UCSD-AML1 (cell line): ENCODE results near the gene MYO15B.

Experiments
- DNase-seq: peaks from one replicate; lab custom pipeline; 2025; ENCODE audit not compliant: unreplicated experiment; lab: John Stamatoyannopoulos, UW

The MYO15B gene

DNA sequence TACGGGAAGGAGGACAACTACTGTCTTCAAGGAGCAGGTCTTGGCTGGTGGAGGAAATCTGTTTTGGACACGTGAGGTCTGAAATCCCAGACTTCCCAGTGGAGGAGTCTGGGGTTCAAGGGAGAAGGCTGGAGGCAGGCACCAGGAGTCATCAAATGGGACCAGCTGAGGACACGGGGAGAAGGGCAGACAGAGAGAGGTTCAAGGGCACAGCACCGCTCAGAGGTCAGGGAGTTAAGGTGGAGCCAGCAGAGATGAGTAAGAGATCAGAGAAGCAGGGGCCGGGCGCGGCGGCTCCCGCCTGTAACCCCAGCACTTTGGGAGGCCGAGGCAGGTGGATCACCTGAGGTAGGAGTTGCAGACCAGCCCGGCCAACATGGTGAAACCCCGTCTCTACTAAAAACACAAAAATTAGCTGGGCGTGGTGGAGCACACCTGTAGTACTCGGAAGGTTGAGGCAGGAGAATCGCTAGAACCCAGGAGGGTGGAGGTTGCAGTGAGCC, 35.2 kb downstream of the MYO15B start:
- DNase-seq, result no peak

DNA sequence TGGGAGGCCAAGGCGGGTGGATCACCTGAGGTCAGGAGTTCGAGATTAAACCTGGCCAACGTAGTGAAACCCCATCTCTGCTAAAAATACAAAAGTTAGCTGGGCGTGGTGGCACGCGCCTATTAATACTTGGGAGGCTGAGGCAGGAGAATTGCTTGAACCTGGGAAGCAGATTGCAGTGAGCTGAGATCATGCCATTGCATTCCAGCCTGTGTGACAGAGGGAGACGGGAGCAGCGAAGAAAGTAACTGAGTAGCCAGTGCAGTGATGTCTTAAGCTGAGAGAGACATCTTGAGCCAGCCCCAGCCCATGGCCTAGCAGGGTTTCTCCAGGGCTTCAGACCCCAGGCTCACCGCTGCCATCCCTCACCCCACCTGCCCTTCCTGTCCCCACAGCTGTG, 35.8 kb downstream of the MYO15B start:
- DNase-seq, result no peak

DNA sequence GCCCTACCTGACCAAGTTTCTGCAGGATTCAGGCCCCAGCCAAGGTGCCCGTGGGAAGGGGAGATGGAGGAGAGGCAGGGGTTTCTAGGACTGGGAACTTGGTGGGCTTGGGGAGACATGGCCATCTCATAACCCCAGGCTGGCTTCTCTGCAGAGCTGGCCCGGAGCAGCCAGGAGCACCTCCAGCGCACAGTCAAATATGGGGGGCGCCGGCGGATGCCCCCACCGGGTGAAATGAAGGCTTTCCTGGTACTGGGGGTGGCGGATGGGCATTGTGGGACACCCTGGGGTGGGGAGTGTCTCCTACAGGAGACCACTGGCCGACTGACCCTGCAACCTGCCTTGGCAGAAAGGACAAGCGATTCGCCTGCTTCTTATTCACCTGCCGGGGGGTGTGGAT, 36.4 kb downstream of the MYO15B start:
- DNase-seq, result no peak

- DNase-seq, result no peak
Measured at GRCh38 chr17:75624714-75625345, 37.2 kb downstream of the MYO15B start.

GRCh38 chr17:75625813-75626486, 38.4 kb downstream of the MYO15B start:
- DNase-seq, result peak; percentile 25

DNA sequence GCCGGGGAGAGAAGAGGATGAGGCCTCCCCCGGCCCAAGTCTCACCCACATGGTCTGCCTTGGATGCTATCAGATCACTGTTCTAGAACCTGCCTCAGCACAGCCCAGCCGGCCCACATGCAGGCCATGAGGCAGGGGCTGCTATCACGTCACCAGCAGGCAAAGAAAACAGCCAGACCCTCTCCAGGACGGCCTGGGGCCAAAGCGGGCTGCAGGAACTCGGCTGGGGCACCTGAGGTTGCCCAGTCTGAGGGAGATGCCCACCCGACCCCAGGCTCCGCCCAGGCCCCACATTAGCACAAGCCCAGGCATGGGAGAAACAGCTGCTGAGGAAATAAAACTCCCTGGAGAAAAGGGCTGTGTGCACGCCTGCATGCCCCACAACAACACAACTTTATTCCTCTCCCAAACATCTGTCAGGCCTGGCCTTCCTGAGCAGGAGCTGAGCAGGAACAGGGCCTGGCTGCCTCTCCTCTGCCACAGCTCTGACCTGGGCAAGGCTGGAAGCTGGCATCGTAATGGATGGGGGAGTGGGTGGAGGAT, 39.0 kb downstream of the MYO15B start:
- DNase-seq, result no peak

GRCh38 chr17:75627094-75627493, 39.5 kb downstream of the MYO15B start:
- no peak for DNase-seq

DNA sequence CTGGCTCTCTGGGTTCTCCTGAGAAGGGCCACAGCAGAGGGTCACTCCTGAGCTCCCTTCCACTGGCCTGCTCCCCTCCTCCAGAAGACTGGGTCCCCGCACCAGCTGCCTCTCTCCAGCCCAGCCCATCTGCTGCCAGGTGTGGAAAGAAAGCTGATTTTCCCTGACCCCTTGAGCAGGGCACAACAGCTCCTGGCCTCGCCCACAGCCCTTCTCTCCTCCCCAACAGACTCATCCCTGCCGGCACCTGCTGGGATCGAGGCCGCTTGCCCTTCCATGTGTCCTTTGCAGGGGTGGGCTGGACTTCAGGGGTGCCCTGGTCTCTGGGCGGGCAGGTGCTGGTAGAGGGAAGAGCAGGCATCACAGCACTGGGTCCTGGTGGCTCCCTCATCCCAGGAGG, 40.8 kb downstream of the MYO15B start:
- DNase-seq, result no peak

DNA sequence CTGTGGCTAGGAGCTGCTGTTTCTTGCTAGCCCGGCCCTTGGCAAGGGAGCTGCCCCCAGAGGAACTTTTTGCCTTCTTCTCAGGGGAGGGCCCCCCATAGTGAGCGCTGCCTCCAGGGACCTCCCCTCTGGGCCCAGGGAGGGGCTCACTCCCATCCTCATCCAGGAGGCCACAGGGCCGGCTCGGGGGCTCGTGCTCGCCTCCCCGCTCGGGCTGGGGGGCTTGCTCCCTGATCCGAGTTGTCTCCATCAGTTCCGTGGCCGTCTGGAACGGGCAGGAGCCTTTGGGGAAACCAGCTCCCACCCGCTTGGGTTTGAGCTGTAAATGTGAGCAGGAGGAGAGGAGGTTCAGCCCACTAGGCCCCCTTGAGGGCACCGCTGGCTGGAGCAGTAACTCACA, 41.6 kb downstream of the MYO15B start:
- DNase-seq, result no peak

GRCh38 chr17:75630071-75630917, 42.7 kb downstream of the MYO15B start:
- DNase-seq, result no peak

GRCh38 chr17:75631353-75631752, 43.8 kb downstream of the MYO15B start:
- no peak for DNase-seq

DNA sequence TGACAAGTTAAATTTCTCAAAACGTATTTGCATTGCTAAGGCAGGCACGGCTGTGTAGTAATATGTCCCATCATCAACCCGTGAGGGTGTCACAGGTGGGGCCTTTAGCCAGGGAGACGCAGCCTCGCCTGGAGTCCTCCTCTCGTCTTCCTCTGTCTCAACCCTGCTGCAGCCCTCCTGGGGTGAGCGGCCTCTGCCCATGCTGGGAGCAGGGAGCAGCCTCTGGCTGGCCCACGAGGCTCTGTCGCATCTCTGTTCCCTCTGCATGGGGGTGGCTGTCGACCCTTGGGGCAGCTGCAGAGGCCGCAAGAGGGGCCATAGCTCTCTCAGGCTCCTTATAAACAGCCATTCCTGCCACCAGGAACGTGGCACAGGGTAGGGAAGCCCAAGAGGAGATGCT, 44.8 kb downstream of the MYO15B start:
- DNase-seq, result no peak

DNA sequence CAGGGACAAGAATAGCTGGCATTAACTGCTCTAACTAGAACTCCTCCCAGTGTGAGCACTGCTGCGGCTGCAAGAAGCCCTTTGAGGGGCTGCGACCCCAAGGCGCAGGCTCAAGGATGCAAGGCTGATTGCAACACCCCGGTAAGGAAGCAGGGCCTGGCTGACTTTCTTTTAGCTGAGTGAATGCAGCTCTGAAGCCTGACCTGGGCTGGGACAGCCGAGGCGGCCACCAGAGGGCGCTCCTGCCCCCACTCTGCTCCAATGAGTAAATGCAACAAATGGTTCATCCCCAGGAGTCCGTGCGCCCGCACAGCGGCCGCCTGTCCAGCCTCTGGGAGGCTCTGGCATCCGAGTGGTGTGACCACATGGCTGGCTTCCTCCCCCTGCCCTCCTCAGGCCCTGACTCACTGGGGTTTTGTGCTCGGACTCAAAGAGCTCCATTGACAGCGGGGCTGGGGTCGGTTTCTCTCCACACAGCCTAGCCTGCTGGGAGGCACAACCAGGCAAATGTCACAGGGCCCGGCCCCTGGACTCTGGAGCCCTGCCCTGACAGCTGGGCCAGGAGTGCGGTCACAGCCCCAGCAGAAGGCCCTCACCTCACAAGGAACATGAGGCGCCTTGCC, 45.4 kb downstream of the MYO15B start, which contains the start of gene SMIM5:
TSS of gene SMIM5 (plus strand) at position 572 of the 623 bp plus-strand sequence. CDS start 6,768 bp downstream, outside the sequence.
- peak; percentile 77 for DNase-seq

DNA sequence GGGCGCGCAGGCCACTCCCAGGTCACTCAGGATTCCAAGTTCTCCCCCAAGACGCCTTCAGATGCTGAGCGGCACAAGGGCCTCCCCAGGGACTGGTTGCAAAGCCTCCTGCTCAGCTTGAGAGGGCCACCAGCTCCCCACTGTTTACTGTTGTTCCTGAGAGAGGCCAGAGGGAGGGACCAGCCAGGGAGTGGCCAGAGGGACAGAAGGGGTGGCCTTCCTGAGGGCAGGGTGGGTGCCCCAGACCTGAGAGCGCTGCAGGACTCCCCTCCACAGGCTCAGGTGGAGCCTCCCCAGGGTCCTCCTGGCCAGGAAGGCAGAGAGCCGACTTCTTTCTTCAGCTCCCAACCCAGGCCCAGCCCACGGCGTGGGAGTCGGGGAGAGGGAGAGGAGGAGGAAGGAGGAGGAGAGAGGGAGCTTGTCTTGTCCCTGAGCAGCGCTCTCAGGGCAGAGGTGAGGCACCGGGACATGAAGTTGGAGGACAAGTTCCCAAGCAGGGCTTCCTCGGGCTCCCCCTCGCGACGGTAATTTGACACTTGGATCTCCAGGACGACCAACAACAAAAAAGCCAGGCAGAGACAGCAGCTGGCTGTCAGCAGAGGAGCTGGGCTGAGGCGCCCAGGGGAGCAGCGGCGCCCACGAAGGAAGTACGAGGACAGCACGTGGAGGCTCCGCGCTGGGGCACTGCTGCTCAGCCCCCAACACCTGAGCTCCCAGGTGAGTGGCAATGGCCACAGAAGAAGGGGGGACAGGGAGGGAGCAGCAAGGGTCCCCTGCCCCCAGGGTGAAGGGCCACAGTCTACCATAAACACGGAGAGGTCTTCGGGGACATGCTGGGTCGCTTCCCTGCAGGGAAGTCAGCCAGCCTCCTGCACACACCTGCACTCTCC, 46.1 kb downstream of the MYO15B start:
- peak; percentile 70 for DNase-seq

DNA sequence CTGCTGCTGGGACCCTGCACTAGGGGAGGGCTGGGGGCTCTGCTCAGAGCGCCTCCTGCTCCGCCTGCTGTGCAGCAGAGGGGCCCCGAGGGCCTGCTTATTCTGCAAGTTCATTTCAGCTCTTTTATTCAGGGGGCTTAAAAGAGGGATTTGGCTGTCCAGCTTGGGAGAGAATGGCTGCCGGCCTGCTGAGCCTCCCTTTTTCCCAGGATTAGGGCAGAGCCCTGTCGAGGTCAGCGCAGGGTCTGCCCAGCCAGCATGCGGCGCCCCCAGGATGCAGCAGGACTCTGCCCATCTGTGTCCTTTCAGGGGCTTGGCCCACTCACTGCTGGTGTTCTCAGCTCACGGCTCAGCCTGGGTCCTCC, 46.8 kb downstream of the MYO15B start:
- no peak for DNase-seq

DNA sequence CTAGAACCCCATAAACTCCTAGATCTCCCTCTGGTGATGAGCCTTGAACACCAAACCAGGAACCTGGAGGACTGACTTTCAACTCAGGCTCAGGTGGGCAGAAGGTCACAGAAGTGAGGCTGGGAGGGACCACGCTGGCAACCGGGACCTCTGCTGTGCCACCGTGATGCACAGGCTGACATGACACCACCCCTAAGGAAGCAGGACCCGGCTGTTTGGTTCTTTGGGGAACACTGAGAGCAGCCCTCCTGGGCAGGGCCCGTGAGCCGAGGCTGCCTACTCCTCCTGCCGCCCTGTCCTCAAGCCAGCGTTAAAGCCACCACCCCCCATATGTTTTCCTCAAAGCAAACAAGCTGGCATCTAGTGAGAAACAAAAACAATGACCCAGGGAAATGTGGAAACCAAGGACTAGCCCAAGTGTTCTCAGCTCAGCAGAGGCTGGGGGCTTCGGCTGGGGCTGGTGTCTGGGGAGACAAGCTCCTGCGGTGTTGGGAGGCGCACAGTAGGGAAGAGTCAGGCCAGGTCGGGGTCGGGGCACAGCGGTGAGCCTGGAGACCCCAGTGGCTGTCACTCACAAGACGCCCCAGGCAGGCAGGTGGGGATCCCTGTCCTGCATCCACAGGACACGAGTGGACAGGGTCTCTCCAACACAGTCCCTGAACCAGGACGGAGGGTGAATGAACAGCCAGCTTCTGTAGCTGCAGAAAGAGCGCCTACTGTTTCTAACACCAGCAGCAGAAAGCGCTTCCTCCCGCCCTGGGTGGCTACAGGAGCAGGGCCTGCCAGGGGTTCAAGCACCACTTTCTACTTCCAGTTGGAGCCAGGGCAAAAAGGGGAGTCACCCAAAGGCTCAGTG, 47.4 kb downstream of the MYO15B start:
- no peak for DNase-seq

GRCh38 chr17:75635610-75636202, 48.1 kb downstream of the MYO15B start:
- peak; percentile 54 for DNase-seq

- no peak for DNase-seq
Measured at GRCh38 chr17:75636381-75637142, 49.0 kb downstream of the MYO15B start.
